GM18951 (cell line): ENCODE data around the gene SUPT20H.

Experiments
- POLR2A ChIP-seq: IDR thresholded peaks from 4 replicates; pipeline ENCODE4 v1.6.1; 2011; ENCODE audit warnings: mild to moderate bottlenecking; ENCODE audit not compliant: insufficient read length, insufficient read depth; ENCODE audit errors: extremely low read depth
- in situ Hi-C: fragments of 300-500 bp; cut with MboI; formaldehyde crosslinking; loops from one replicate; pipeline ENCODE4 v1.12.0; 2022; ENCODE audit warnings: low sequenced_read_pairs, mixed read lengths, inconsistent platforms; ENCODE audit not compliant: unreplicated experiment

Gene SUPT20H

DNA sequence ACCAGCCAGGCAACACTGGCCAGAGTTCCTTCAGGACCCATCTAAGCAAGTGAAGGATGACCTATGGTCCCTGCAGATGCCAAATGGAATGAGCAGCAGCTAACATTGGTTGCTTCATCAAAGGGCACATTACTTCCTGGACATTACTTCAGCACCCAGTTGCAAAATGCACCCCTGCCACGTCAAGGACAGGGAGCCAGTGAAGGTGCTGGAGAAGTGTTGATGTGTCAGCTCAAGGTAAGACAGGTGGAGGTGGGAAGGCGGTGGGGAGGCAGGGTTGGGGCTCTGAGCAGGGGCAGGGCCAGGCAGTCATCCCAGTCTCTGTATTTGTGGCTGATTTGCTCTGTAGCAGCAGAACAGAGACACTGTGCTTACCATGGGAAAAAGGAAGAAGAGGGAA lies 31.4 kb upstream of the SUPT20H start:
- TF ChIP-seq POLR2A = no peak
- in situ Hi-C loops = loop anchor here (25.0 kb wide), 1 partner anchor 521 kb away; no protein-coding TSS in a partner anchor

- in situ Hi-C loops = loop anchor here (25.0 kb wide), 1 partner anchor 523 kb away; no protein-coding TSS in a partner anchor
- no peak for TF ChIP-seq POLR2A
Measured at GRCh38 chr13:37089495-37089894, 30.0 kb upstream of the SUPT20H start.

GRCh38 chr13:37087486-37087885 lies 28.0 kb upstream of the SUPT20H start:
- TF ChIP-seq POLR2A = no peak
- in situ Hi-C loops = loop anchor here (25.0 kb wide), 1 partner anchor 525 kb away; no protein-coding TSS in a partner anchor

GRCh38 chr13:37085606-37086005 lies 26.1 kb upstream of the SUPT20H start:
- in situ Hi-C loops = loop anchor here (25.0 kb wide), 1 partner anchor 527 kb away; no protein-coding TSS in a partner anchor
- TF ChIP-seq POLR2A = no peak

DNA sequence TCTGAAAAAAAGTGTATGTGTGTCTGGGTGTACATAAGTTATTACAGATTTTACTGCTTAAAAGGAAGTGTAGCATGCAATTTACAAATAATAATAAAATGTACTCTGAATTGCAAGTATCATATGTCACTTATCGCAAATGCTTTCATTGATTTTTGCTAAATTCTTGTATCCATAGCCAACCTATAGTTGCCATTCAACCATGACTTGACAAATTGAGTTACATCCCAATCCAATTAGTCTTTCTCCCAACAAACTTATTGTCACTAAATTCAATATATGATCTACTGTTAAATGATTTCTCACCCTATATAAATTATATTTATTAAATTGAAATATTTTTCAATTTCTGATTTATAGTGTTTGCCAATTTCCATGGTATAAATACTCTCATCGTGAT lies 17.3 kb upstream of the SUPT20H start:
- TF ChIP-seq POLR2A = no peak
- in situ Hi-C loops = loop anchor here (25.0 kb wide), 1 partner anchor 535 kb away; no protein-coding TSS in a partner anchor

- no peak for TF ChIP-seq POLR2A
- in situ Hi-C loops = loop anchor here (25.0 kb wide), 1 partner anchor 537 kb away; no protein-coding TSS in a partner anchor
Measured at GRCh38 chr13:37075164-37075563, 15.7 kb upstream of the SUPT20H start.

GRCh38 chr13:37074703-37075102 lies 15.2 kb upstream of the SUPT20H start:
- in situ Hi-C loops = loop anchor here (25.0 kb wide), 1 partner anchor 538 kb away; no protein-coding TSS in a partner anchor
- TF ChIP-seq POLR2A = no peak

GRCh38 chr13:37072024-37072423 lies 12.5 kb upstream of the SUPT20H start:
- in situ Hi-C loops = no loop called here
- no peak for TF ChIP-seq POLR2A

- TF ChIP-seq POLR2A = no peak
- in situ Hi-C loops = no loop called here
Measured at GRCh38 chr13:37070956-37071355, 11.5 kb upstream of the SUPT20H start.

GRCh38 chr13:37070145-37070695 lies 10.7 kb upstream of the SUPT20H start:
- TF ChIP-seq POLR2A = no peak
- in situ Hi-C loops = no loop called here

GRCh38 chr13:37069597-37070103 lies 10.2 kb upstream of the SUPT20H start:
- in situ Hi-C loops = no loop called here
- no peak for TF ChIP-seq POLR2A

DNA sequence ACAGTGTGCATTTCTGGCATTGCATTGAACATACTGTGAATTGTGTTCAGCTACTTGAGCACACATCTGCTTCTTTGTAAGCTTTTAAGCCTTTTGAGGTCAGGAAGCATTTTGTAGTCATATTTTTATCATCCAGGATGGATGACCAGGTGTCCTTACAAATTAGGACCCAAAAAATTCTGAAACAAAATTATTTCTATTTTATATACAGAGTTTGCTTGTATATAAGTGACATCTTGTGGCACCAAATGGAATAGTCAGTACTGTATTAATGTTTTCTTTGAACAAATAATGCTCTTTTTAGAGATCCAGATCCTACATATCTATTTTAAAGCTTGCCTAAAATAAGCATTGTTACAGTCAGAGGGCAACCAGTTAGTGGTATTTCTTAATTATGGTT lies 9.5 kb upstream of the SUPT20H start:
- in situ Hi-C loops = no loop called here
- no peak for TF ChIP-seq POLR2A

- TF ChIP-seq POLR2A = no peak
- in situ Hi-C loops = no loop called here
Measured at GRCh38 chr13:37067874-37068273, 8.4 kb upstream of the SUPT20H start.

DNA sequence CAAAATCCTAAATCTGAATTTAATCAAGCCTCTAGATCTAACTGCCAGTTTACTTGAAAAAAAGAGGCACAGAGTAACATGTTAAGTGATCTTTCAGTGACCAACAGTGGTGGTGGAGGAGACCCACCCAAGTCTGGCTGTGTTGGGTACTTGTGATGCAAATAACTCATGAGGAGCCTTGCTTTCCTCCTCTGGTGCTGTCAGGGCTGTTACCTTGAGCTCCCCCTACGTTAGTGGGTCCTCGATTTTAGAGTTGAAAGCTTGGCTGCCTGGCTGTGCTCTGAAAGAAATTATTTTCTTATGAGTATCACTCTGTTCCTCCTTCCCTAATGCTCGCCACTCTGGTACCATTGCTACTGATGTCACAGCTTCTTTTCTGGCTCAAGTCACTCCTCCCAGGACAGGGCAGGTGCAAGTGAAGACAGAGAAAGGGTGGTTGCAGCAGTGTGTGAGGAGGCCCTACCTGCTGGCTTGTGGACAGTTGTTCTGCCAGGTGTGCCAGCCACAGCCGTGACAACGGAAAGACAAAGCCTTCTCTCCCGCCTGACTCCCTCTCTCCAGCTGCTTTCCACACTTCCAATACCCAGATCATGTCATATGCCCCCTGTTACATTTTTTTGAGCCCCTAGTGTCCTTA lies 6.5 kb upstream of the SUPT20H start:
- no peak for TF ChIP-seq POLR2A

More for the DNA sequence above, 6.5 kb upstream of the SUPT20H start:
- in situ Hi-C loops = no loop called here
